Lower leg skin (tissue), 4 donors: ENCODE measurements around the gene ACAT2. TPM values are rescaled to one million over a fixed set of nuclear protein-coding genes. Genes with fewer than 3 reads are reported as not detected.
"Not testable (repeated sequence)": the region's sequence is repeated elsewhere in the genome, so short reads cannot be mapped to it uniquely, and the experiment has no call there.

Experiments used
- DNase-seq, 2 donors: peaks; one replicate each; pipeline ENCODE4 v3.0.0-alpha.2; 2019; ENCODE audit warnings: low spot score in 2 of 2
- H3K4me3 ChIP-seq: fragments of 200-600 bp; sonication (generic); 2 replicates; pipeline ENCODE4 v1.5.1; 2017; ENCODE audit warnings: mild to moderate bottlenecking, low read depth; ENCODE audit not compliant: poor library complexity, severe bottlenecking
- POLR2A ChIP-seq, 2 donors: fragments of 450-650 bp; IDR thresholded peaks; one replicate each; pipeline ENCODE4 v1.6.1; 2016 to 2017; ENCODE audit warnings: antibody characterized with exemption in 2 of 2, mild to moderate bottlenecking in 1 of 2, moderate library complexity in 1 of 2
- WGBS, 2 donors: methylation state at CpG; one replicate each; pipeline ENCODE4 v1.1.5; 2018; 5-methylcytosine and 5-hydroxymethylcytosine counted together
- intact Hi-C: fragments of 100-400 bp; cut with DNase I; formaldehyde crosslinking; loops from one replicate; pipeline ENCODE4 v1.15.0; 2023; ENCODE audit warnings: low total_unique reads
- total RNA-seq, 4 donors: library from RNA; depleted of rRNA; stranded (reverse); fragments of >200 nt; gene quantifications; one replicate each; pipeline ENCODE4 v1.1.0, GENCODE V29; 2016
- TF ChIP-seq, protein P1 (sequence below), 3 donors: fragments of 450-650 bp; IDR thresholded peaks; one replicate each; pipeline ENCODE4 v1.5.1; 2016; ENCODE audit warnings: antibody characterized with exemption in 3 of 3, mild to moderate bottlenecking in 3 of 3, moderate library complexity in 2 of 3

Gene ACAT2
- total RNA-seq, 4 donors from 2014 or later, result 5.4 to 31.5 (median 13.8) TPM

DNA sequence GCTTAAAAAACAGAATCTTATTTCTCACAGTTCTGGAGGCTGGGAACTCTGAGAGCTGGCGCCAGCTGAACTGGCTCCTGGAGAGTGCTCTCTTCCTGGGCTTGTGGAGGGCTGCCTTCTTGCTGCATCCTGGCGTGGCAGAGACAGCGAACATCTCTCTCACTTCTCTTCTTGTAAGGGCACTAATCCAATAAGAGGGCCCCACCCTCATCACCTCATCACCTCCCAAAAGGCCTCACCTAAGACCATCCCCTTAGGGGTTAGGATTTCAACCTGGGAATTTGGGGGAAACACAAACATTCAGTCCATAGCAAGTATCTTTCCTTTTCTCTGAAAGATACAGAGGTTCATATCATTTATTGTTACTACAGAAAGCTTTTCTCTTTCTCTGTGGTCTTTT is 62.1 kb downstream of the ACAT2 start:
- TF ChIP-seq POLR2A (IDR thresholded peaks at IDR 0.05), result no peak
- TF ChIP-seq, protein P1, sequence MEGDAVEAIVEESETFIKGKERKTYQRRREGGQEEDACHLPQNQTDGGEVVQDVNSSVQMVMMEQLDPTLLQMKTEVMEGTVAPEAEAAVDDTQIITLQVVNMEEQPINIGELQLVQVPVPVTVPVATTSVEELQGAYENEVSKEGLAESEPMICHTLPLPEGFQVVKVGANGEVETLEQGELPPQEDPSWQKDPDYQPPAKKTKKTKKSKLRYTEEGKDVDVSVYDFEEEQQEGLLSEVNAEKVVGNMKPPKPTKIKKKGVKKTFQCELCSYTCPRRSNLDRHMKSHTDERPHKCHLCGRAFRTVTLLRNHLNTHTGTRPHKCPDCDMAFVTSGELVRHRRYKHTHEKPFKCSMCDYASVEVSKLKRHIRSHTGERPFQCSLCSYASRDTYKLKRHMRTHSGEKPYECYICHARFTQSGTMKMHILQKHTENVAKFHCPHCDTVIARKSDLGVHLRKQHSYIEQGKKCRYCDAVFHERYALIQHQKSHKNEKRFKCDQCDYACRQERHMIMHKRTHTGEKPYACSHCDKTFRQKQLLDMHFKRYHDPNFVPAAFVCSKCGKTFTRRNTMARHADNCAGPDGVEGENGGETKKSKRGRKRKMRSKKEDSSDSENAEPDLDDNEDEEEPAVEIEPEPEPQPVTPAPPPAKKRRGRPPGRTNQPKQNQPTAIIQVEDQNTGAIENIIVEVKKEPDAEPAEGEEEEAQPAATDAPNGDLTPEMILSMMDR (IDR thresholded peaks at IDR 0.05), result no peak
- no peak overlapping the region for H3K4me3 ChIP-seq
- DNase-seq, result no peak
- intact Hi-C loops, result no loop called here
- 90 to 92% methylated on average over 3 of the region's 3 CpGs for WGBS, 2 donors

DNA sequence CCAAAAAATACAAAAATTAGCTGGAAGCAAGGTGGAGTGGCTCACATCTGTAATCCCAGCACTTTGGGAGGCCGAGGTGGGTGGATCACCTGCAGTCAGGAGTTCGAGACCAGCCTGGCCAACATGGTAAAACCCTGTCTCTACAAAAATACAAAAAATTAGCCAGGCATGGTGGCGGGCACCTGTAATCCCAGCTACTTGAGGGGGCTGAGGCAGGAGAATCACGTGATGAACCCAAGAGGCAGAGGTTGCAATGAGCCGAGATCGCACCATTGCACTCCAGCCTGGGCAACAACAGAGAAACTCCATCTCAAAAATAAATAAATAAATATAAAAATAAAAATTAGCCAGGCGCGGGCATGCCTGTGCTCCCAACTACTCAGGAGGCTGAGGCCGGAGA is 62.8 kb downstream of the ACAT2 start:
- intact Hi-C loops, DNase-seq, H3K4me3 ChIP-seq: not testable (repeated sequence)
- 95 to 96% methylated on average over 9 of the region's 9 CpGs for WGBS, 2 donors

DNA sequence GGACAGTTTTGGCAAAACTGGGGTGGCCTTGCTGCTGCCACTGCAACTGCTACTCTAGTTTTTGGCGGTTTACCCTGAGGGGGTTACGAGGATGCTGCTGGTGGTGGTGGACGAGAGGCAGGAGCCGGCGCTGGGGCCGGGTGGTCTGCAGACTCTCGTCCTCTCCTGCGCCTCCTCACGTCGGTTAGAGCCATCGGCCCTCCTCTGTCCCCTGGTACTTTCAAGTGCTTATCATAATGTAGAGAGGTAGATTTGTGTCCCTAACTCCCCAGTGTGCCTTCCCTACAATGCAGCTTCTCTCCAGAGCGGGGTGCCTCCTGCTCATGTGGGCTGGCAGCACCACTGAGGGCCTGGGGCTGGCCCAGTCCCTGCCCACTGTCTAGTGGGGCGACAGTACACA is 64.2 kb downstream of the ACAT2 start:
- no peak overlapping the region for H3K4me3 ChIP-seq
- TF ChIP-seq POLR2A (IDR thresholded peaks at IDR 0.05), result no peak
- TF ChIP-seq, protein P1 (IDR thresholded peaks at IDR 0.05), result no peak
- WGBS, 2 donors, result 93 to 94% methylated on average over 13 of the region's 13 CpGs
- intact Hi-C loops, result no loop called here
- DNase-seq, result no peak

- TF ChIP-seq, protein P1 (IDR thresholded peaks at IDR 0.05), result no peak
- no peak for TF ChIP-seq POLR2A (IDR thresholded peaks at IDR 0.05)
- intact Hi-C loops, result no loop called here
- 80 to 83% methylated on average over 16 of the region's 16 CpGs for WGBS, 2 donors
- H3K4me3 ChIP-seq, result no peak overlapping the region
- no peak for DNase-seq
Observed at GRCh38 chr6:159826968-159827647, 65.3 kb downstream of the ACAT2 start.

DNA sequence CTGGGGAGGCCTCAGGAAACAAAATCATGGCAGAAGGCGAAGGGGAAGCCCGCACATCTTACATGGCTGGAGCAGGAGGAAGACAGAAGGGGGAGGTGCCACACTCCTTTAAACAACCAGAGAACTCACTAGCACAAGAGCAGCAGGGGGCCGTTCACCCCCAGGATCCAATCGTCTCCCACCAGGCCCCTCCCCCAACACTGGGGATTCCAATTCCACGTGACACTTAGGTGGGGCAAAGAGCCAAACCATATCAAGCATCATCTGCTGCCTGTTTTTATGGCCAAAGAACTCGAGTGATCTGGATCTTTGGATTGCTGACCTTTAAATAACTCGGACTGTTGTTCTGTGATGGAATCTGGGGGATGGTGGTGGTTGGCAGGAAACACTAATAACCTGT is 66.2 kb downstream of the ACAT2 start:
- intact Hi-C loops, result no loop called here
- WGBS, 2 donors, result 47 to 49% methylated on average over 7 of the region's 7 CpGs
- no peak for DNase-seq
- no peak for TF ChIP-seq POLR2A (IDR thresholded peaks at IDR 0.05)
- TF ChIP-seq, protein P1 (IDR thresholded peaks at IDR 0.05), result no peak
- H3K4me3 ChIP-seq, result no peak overlapping the region

Other genes with a start within 250 kb of the ACAT2 start
- 100 to 1,000 TPM; 117 to 280 (median 190) TPM for gene SOD2, start 68.8 kb upstream of the ACAT2 start, total RNA-seq
- gene WTAP, start 34.5 kb upstream of the ACAT2 start, total RNA-seq, result 10 to 100 TPM; 57.8 to 76.7 (median 67.9) TPM
- gene TCP1, start 27.6 kb downstream of the ACAT2 start, total RNA-seq, result 100 to 1,000 TPM in 3 of 4 donors, 10 to 100 TPM in 1; 98.5 to 155 (median 129) TPM
- gene MRPL18, start 28.4 kb downstream of the ACAT2 start, total RNA-seq, result 10 to 100 TPM; 57.4 to 68.6 (median 59.2) TPM
- 1 to 10 TPM in 2 of 4 donors, under 1 TPM in 2; 0.51 to 2.5 (median 1.0) TPM for gene PNLDC1, start 38.2 kb downstream of the ACAT2 start, total RNA-seq
- gene MAS1, start 128.9 kb downstream of the ACAT2 start, total RNA-seq, result under 1 TPM in 1 of 4 donors, not detected in 3; 0.05 TPM
- gene IGF2R, start 207.0 kb downstream of the ACAT2 start, total RNA-seq, result 10 to 100 TPM; 60.0 to 93.4 (median 71.7) TPM